H1 (cell line): ENCODE data around the gene MTIF2.

ENCODE experiments used
- CEBPB ChIP-seq: IDR thresholded peaks from 2 replicates; pipeline ENCODE4 v1.6.1; 2012; ENCODE audit warnings: low read depth, low read length
- CREB1 ChIP-seq: IDR thresholded peaks from 2 replicates; pipeline ENCODE4 v1.6.1; 2012; ENCODE audit warnings: inconsistent platforms
- CTCF ChIP-seq, 3 experiments: IDR thresholded peaks; 1 replicate in 2 of 3; 2 replicates in 1 of 3; pipeline versions ENCODE4 v1.5.1 to v1.6.1; 2011; ENCODE audit warnings: low read length in 3 of 3, mild to moderate bottlenecking in 3 of 3, inconsistent platforms in 2 of 3, low read depth in 1 of 3, moderate library complexity in 1 of 3; ENCODE audit not compliant: insufficient read depth in 1 of 3; ENCODE audit errors: control extremely low read depth in 1 of 3
- MAX ChIP-seq: IDR thresholded peaks from 2 replicates; pipeline ENCODE4 v1.6.1; 2012; ENCODE audit warnings: inconsistent platforms
- RAD21 ChIP-seq, 2 experiments: IDR thresholded peaks in 1 of 2; conservative IDR thresholded peaks in 1 of 2; 2 replicates each; pipeline ENCODE4 v1.6.1; 2011; ENCODE audit warnings: low read depth in 2 of 2, low read length in 2 of 2, improper control_type of control experiment in 1 of 2, inconsistent platforms in 1 of 2, mild to moderate bottlenecking in 1 of 2, moderate library complexity in 1 of 2
- RBBP5 ChIP-seq: IDR thresholded peaks from 2 replicates; pipeline ENCODE4 v1.7.1; 2012; ENCODE audit warnings: low read depth, mild to moderate bottlenecking, inconsistent platforms, low read length, moderate library complexity, borderline replicate concordance
- RNF2 ChIP-seq: fragments of 200-900, 300-1000 bp; sonication (generic); IDR thresholded peaks from 2 replicates; pipeline ENCODE4 v1.7.1; 2016; ENCODE audit warnings: borderline replicate concordance, low read depth, mild to moderate bottlenecking, antibody characterized with exemption, low read length; ENCODE audit not compliant: poor library complexity, severe bottlenecking; ENCODE audit errors: missing control alignments
- SIN3A ChIP-seq, 2 experiments: IDR thresholded peaks in 1 of 2; conservative IDR thresholded peaks in 1 of 2; 2 replicates each; pipeline ENCODE4 v1.6.1; 2011 to 2012; ENCODE audit warnings: low read length in 2 of 2, improper control_type of control experiment in 1 of 2, low read depth in 1 of 2, mild to moderate bottlenecking in 1 of 2
- SRF ChIP-seq: IDR thresholded peaks from 2 replicates; pipeline ENCODE4 v1.6.1; 2011; ENCODE audit warnings: mild to moderate bottlenecking, low read depth, low read length, moderate library complexity
- TAF1 ChIP-seq: IDR thresholded peaks from 2 replicates; pipeline ENCODE4 v1.6.1; 2011; ENCODE audit warnings: mild to moderate bottlenecking, low read depth, low read length
- TAF7 ChIP-seq: optimal IDR thresholded peaks from 2 replicates; pipeline ENCODE3; 2011; ENCODE audit warnings: low read depth, mild to moderate bottlenecking, inconsistent platforms, low read length, moderate library complexity, borderline replicate concordance
- TBP ChIP-seq: IDR thresholded peaks from 2 replicates; pipeline ENCODE4 v1.6.1; 2011; ENCODE audit warnings: low read depth, low read length, improper control_type of control experiment
- YY1 ChIP-seq: IDR thresholded peaks from 2 replicates; pipeline ENCODE4 v1.6.1; 2011; ENCODE audit warnings: low read depth, mild to moderate bottlenecking, low read length

DNA sequence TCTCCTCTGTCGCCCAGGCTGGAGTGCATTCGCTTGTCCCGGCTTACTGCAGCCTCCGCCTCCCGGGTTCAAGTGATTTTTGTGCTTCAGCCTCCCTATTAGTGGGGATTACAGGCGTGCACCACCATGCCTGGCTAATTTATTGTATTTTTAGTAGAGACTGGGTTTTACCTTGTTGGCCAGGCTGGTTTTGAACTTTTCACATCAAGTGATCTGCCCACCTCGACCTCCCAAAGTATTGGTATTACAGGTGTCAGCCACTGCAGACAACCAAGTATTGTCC lies 35.4 kb downstream of the MTIF2 start:
- TF ChIP-seq SRF (no peak), TBP (no peak), CTCF (IDR thresholded peaks at IDR 0.05; ENCODE audit: control extremely low read depth in 1 of 3, insufficient read depth in 1 of 3, low read depth in 1 of 3, low read length in 3 of 3) (no peak), YY1 (no peak), SIN3A (conservative IDR thresholded peaks at IDR 0.05 in 1 of 2, IDR thresholded peaks at IDR 0.05 in 1 of 2; ENCODE audit: low read depth in 1 of 2, low read length in 2 of 2) (no peak), RAD21 (IDR thresholded peaks at IDR 0.05 in 1 of 2, conservative IDR thresholded peaks at IDR 0.05 in 1 of 2; ENCODE audit: low read depth in 2 of 2, low read length in 2 of 2) (no peak), CREB1 (no peak), RBBP5 (no peak), MAX (no peak), CEBPB (no peak), TAF7 (no peak), RNF2 (no peak), TAF1 (no peak)
